ENCODE results near the gene SORBS2. TPM values are rescaled to one million over a fixed set of nuclear protein-coding genes. Genes with fewer than 3 reads are reported as not detected.
A peak's percentile ranks its signal among the peaks of the same experiment; 100 is the strongest.

SORBS2 gene
- total RNA-seq, 1 experiment from 2014 or later, result 9.7 TPM

GRCh38 chr4:185836241-185837084, 24.5 kb upstream of the SORBS2 start:
- H3K4me2 ChIP-seq (ENCODE audit: insufficient read depth, insufficient read length, low read length), result peak overlapping the region; percentile 29
- H3K4me1 Mint-ChIP-seq, result peaks cover 19 to 33% of the 10 kb centered on the region in 2 experiments

More at GRCh38 chr4:185836241-185837084, 24.5 kb upstream of the SORBS2 start:
- Histone ChIP-seq H2BK5ac (ENCODE audit: insufficient read length, low read length) (peak overlapping the region; percentile 84), H3K79me2 (ENCODE audit: insufficient read depth, low read length) (no peaks in the 10 kb centered on the region), H3K27ac (ENCODE audit: insufficient read length, low read depth, low read length) (peak overlapping the region; percentile 100), H2BK120ac (ENCODE audit: low read depth, low read length, poor library complexity, severe bottlenecking) (no peak overlapping the region), H4K5ac (ENCODE audit: insufficient read length, low read depth, low read length) (no peak overlapping the region), H2AK5ac (ENCODE audit: insufficient read length, low read length) (no peak overlapping the region), H3K9ac (ENCODE audit: extremely low read depth, insufficient read length, low read length) (no peak overlapping the region), H3K27me3 (ENCODE audit: insufficient read depth, low read length) (no peaks in the 10 kb centered on the region), H3K23me2 (ENCODE audit: insufficient read length, low read depth, low read length, poor library complexity, severe bottlenecking) (no peaks in the 10 kb centered on the region), H4K20me1 (ENCODE audit: control insufficient read depth, insufficient read depth, insufficient read length) (no peaks in the 10 kb centered on the region), H3K79me1 (ENCODE audit: insufficient read depth, low read depth, low read length, poor library complexity, severe bottlenecking) (no peaks in the 10 kb centered on the region), H2BK12ac (ENCODE audit: insufficient read length, low read depth, low read length) (peak overlapping the region; percentile 64), H3K9me3 (ENCODE audit: control insufficient read depth, low read depth, low read length) (no peaks in the 10 kb centered on the region), H4K8ac (replicated peaks; ENCODE audit: insufficient read length, low read depth, low read length) (no peak overlapping the region), H2AFZ (ENCODE audit: low read length) (no peak overlapping the region), H3K18ac (ENCODE audit: insufficient read length, low read depth, low read length) (no peak overlapping the region), H3K4ac (ENCODE audit: low read depth, low read length) (no peak overlapping the region), H3T11ph (ENCODE audit: low read length) (no peak overlapping the region), H3K56ac (ENCODE audit: insufficient read length, low read depth, low read length) (no peak overlapping the region), H3K4me1 (ENCODE audit: insufficient read depth, low read length) (peaks cover 26% of the 10 kb centered on the region; the same call in 1 of the 2 replicates), H2BK15ac (ENCODE audit: low read depth, low read length) (no peak overlapping the region), H2BK20ac (ENCODE audit: low read depth, low read length, poor library complexity, severe bottlenecking) (no peak overlapping the region), H3K14ac (ENCODE audit: insufficient read depth, low read length) (no peak overlapping the region), H3K23ac (ENCODE audit: insufficient read length, low read depth, low read length) (no peak overlapping the region), H4K91ac (ENCODE audit: insufficient read length, low read depth, low read length) (no peak overlapping the region)
- no peak for DNase-seq
- peak overlapping the region in 2 of 3 experiments; percentile 85 to 98; a peak in 6 of 7 replicates for H3K27ac Mint-ChIP-seq
- WGBS (ENCODE audit: extremely low coverage, insufficient read length, low lambda C conversion rate), result no CpG with 5 or more reads among the region's 7 CpGs
- peaks cover 0 to 6% (median 3%) of the 10 kb centered on the region in 3 experiments; a peak in 3 of 7 replicates for H3K36me3 Mint-ChIP-seq (ENCODE audit: insufficient read depth in 1 of 3, low read depth in 3 of 3)
- H3K27me3 Mint-ChIP-seq (ENCODE audit: low read depth), result no peaks in the 10 kb centered on the region
- H3K9me3 Mint-ChIP-seq, result no peaks in the 10 kb centered on the region
- H3K4me3 Mint-ChIP-seq, result peak overlapping the region in 1 of 2 experiments; percentile 2; a peak in 2 of 5 replicates
- TF ChIP-seq CTCF (conservative IDR thresholded peaks at IDR 0.05), result no peak
